SK-MEL-5 (cell line): ENCODE measurements around the gene CRNN. TPM values are rescaled to one million over a fixed set of nuclear protein-coding genes. Genes with fewer than 3 reads are reported as not detected.

Experiments used
- DNase-seq: peaks from one replicate; pipeline ENCODE4 v3.0.0-alpha.2; 2016; ENCODE audit warnings: low read depth, low spot score
- in situ Hi-C: cut with HindIII; loops from 2 replicates; pipeline ENCODE4 v1.10.0; 2016; ENCODE audit warnings: low sequenced_read_pairs, high pct_unique_total_duplicates, low pct_unique_long_range_greater_than_20kb
- total RNA-seq: library from RNA; depleted of rRNA; stranded (reverse); fragments of >200 nt; shearing (Covaris generic); gene quantifications from 2 replicates; pipeline ENCODE4 v1.2.3, GENCODE V29; 2014

The CRNN gene
- total RNA-seq, 1 experiment from 2014 or later: not detected

DNA sequence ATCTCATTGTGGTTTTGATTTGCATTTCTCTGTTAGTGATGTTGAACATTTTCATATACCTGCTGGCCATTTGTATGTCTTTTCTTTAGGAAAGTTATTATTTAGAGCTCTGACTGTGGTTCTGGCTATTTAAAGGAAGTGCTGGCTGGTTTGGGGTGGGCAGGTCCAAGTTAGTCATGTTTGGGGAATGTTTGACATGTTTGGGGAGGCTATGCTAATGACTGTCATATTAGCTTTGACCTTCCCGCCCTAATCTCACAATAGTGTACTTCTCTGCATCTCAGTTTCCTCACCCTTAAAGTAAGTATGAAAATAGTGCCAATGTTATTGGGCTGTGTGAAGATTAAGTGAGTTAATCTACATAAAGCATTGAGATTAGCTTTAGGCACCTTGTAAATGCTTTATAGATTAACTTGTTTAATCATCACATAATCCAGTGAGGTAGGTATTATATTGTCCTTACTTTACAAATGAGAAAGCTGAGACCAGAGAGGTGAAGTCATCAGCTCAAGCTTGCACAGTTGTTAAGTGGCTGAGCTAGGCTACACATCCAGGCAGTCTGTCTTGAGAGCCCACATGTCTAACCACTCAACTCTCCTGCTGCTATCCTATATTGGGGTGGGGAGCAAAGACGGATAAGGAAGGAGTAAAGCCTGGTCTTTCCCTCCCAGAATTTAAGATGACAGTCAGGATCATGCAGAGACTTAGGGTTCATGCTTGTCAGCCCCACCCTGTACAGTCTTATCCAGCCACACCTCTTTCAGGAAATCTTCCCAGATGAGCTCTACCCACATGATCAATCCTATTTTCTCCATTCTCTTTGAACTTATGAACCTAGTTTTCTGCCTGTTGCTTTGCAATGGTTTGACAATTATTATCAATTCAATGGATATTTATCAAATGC is 22.8 kb upstream of the CRNN start:
- in situ Hi-C loops: no loop called here
- no peak for DNase-seq

DNA sequence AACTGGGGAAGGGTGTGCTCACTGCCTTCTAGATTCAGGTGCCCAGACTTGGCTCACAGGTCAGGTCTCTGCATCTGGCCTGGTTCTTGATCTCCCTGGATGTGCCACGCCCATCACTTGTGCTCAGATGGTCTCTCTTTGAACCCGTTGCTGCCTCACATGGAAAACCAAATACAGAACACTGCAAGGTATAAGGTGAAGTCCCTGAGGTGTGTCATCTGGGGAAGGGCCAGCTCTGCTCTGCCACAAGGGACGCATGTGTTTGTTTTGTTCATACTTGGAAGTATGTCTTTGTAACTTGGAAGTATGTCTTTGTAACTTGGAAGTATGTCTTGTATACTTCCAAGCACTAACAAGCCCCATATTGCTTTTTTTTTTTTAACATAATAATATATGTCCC is 13.4 kb upstream of the CRNN start:
- in situ Hi-C loops: no loop called here
- DNase-seq: no peak

DNA sequence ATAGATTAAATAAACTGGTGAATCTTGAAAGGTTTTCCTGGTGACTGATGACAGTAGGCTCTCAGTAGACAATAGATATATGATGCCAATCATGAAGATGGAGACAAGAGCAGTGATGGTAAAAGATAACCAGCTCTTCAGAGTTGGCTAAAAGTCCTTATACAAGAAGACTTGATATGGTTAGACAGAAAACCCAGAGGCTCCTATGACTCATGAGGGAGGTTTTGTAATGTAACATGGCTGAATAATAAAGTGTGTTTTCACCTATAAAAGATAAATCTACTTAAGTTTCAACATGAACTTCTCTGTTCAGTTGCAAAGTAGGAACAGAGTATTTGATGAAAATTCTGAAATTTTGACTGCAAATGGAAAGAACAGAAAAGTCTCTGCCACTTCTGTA is 12.7 kb upstream of the CRNN start:
- in situ Hi-C loops: no loop called here

DNA sequence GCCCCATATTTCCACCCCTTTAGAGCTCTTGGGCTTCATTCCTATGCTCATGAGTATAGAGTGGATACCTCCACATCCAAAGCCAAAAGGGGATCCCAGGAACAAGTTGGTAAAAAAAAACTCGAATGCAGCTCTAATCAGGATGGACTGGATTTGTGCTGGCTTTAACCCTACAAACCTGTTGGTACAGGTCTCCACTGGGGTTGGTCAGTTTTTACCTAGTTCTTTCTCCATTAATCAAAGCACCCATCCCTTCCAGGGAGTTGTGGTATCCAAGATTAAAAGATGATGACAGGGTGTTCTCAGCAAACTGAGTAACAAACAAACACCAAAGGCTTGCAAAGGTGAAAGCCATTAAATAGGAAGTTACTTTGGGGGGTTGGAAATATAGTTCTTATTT is 5.9 kb upstream of the CRNN start:
- in situ Hi-C loops: no loop called here
- no peak for DNase-seq

More for the DNA sequence above, 12.7 kb upstream of the CRNN start:
- DNase-seq: no peak

DNA sequence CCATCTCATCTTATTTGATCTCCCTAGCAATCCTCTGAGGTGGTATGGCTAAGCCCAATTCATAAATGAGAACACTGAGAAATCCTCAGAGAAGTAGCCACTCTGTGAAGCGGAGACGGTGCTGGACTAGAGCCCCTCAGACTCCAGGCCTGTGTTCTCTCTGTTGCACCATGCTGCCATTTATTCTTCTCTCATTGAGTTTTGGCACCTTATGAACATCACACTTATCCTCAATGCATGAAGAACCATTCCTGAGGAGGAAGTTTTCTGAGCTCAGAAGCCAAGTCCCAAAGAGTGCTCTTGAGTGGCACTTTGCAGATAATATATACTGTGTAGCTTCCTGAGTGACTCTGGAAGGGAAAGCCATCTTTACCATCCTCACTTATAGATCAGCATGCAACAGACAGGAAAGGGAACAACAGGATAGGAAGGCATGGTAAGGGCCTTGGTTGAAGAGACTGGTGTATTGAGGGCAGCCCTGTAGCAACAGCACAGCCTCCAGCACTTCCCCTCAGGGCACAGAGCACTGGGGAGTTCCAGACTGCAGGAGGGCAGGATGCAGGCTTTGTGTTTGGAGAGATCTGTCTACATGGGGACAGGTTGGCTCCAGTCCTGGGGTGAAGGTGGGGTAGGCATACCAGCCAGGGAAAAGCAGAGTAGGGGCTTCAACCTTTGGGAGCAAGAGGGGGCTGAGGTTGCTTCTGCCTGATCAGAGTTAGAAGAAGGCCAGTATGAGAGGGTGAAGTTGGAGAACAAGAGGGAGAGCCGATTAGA is 1.6 kb upstream of the CRNN start:
- in situ Hi-C loops: no loop called here
- DNase-seq: no peak

DNA sequence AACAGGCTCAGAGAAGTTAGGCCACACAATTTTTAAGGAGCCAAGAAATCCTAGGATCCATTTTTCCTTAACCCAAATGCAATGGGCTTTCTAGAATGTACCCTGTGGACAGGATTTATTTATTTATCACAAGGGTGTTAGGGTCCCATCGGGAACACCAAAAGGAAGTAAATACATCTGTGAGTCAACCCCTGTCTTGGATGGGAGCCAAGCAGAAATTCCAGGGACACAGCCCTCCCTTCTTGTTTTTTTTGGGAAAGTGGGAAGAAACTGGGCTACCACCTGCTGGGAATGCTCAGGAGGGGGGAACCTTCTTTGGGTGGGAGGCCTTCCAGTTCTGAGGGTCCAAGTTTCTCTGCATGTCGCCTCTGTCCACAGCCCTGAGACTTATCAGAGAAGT is 1.3 kb downstream of the CRNN start:
- no peak for DNase-seq
- in situ Hi-C loops: no loop called here

DNA sequence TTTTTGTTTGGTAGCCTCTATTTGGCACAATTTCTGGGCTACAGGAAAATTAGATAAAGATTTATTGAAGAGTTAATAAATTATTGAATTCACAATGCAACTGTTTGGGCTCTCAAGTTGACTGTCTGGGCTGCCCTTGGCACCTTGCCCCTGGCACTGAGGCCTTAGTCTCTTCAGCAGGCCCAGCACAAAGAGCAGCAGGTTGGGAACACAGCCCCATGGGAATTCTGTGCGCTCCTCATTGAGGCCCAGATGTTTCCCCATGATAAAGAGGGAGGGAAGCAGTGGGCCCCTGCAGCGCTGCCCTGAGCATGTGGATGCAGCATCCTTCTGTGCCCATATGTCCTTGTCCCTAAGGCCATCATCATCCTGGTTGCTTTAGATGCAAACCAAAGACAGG is 2.9 kb downstream of the CRNN start:
- DNase-seq: no peak
- in situ Hi-C loops: no loop called here

DNA sequence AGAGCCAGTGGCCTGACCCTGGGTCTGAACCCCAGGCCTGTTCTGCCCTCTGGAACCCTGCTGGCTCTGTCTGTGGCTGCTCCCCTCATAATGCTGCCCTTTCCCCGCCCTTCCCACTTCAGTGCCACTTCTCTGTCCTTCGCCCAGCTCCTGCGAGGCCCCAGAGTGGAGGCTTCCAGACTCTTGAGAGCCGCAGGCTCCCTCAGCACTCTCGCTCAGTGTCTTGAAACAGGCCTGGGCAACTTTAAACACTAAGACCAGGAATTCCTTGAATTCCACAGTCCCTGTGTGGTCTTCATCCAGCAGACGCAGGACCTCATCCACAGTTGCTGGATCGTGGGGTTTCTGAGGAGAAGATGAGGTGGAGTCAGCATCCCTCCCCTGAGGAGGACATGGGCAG is 3.5 kb downstream of the CRNN start:
- no peak for DNase-seq
- in situ Hi-C loops: no loop called here

DNA sequence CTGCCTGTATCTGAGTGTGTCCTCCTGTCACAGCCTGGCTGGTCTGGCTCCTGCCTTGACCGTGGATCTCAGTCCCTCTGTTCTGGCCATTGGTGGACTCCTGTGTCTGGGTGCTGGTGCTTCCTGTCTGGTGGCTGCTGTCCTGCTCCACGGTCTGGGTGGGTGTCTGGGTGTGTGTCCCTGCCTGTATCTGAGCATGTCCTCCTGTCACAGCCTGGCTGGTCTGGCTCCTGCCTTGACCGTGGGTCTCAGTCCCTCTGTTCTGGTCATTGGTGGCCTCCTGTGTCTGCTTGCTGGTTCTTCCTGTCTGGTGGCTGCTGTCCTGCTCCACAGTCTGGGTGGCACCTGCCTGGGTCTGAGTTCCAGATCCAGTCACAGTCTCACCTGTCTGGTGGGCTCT is 4.0 kb downstream of the CRNN start:
- in situ Hi-C loops: no loop called here
- DNase-seq: no peak

DNA sequence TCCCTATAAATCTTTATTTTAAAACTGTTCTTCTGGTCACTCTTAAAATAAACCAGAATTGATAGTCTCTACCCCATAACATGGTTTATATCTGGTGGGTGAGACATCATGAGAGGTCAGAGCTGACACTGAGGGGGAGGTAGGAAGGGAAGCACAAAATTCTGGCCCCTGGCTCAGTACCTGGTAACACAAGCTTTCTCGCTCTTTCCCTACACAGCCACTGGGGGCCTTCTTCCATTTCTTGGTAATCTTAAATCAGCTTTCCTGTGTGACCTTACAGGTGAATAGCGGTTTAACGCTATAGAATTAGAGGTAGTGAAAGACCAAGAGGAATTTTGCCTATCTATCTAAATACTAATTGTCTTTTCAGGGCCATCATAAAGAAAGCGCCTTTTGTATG is 5.4 kb downstream of the CRNN start:
- in situ Hi-C loops: no loop called here
- DNase-seq: no peak

DNA sequence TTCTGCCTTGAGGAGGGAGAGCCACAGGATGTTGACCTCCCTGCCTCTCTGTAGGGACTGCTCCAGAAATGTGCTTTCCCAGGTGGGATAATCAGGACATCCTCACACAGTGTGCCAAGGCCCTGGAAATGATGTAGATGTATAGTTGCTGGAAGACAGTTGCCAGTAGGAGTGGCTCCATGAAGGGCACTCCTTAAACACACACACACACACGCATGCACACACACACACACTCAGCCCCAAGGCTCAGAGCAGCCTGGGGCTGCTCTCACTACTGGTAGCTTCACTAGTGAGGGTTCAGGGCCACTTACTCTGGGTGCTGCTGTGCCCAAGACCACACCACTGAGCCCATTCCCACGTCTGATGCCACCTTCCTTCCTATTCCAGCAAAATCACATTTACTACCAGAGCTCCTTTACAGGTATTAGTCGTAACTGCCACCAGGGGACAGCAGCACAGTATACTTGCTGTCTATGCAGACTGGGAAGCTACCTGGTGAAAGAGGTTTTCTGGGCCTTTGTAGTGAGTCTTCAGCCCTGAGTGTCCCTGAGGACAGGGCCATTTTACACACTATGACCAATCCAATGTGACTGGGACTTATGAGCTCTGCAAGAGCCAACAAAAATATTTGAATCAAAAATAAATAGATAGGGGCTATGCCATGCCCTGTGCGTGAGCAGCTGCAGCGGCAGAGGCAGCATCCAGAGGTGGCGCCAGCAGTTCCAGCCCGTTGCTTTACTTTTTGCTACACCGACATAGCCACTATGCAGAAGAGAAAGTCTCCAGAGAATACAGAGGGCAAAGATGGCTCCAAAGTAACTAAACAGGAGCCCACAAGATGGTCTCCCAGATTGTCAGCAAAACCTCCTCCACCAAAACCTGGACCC is 15.0 kb downstream of the CRNN start:
- DNase-seq: peak; percentile 59
- in situ Hi-C loops: no loop called here

DNA sequence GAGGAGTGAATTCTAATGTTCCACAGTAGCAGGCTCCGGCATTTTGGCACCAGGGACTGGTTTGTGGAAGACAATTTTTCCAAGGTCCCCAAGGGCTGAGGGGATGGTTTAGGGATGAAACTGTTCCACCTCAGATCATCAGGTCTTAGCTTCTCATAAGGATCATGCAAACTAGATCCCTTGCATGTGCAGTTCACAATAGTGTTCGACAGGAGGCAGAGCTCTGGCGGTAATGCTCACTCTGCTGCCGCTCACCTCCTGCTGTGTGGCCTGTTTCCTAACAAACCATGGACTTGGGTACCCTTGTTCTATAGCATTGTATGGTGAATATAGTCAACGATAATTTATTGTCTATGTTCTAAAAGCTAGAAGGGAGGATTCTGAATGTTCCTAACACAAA is 16.6 kb downstream of the CRNN start:
- peak; percentile 66 for DNase-seq
- in situ Hi-C loops: no loop called here

DNA sequence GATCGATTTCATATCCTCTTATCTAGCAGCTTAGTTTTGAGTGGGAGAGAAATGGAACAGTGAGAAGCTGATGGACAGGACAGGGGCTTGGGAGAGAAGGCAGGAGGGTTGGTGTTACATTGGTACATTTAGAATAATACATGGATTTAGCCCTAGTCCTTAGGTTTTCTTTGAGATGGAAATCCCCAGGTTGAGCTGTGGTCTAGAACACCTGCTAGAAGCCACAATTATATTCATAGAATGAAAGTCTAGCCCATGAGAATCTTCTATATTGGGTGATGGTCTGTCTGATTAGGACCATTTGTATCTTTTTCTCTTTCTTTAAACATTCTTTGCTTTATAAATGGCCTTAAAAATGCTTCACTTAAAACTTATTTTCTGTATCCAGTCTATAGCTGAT is 19.9 kb downstream of the CRNN start:
- in situ Hi-C loops: no loop called here
- no peak for DNase-seq

DNA sequence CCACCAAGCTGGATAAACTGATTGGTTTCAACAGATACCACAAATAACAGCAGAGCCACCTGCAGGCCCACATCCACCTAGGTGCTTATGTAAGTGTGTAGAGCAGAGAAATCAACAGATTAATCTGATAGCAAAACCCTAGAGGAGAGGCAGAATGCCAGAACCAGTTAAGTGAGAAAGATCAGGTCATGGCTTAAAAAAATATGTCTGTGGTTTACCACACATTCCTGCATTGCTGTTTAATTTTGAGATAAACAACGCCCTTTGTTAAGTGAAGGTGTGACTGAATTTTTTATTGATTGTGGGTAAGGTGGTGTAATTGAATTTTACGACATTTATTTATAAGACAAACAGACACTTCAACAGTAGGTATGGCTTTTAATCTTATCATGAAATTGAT is 21.2 kb downstream of the CRNN start:
- in situ Hi-C loops: no loop called here
- DNase-seq: no peak

DNA sequence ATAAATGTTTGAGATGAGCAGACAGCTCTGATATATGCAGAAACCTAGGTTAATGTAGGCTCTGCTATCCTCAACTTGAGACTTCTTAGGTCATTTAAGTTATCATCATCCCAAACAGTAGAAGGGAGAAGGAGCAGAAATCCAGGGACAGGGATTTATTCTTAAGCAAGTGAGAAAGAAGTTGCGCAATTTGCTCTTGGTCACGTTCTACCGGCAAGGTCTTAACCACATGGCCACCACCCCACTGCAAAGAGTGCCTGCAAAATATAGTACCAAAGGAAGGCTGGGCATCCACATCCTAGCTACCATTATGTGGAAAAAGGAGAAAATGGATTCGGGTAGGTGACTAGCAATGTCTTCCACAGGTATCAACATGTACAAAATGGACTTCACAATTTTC is 25.2 kb downstream of the CRNN start:
- in situ Hi-C loops: no loop called here

DNA sequence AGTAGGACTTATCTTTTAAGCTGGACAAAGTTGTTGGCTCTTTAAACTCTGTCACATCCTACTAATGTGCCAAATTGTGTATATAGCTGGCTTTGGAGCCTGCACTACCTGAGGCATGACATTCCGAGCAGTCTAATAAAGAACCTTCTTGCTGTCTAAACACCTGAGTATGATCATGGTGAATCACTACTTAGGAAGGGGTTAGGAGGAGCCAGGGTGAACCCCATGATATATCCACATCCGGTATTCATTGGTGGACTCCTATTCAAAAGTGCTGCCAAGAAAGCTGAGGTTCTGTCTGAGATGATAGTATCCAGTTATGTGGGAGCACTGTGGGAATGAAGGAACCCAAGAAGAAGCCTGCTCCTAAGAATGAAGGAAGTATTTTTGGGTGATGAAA is 27.1 kb downstream of the CRNN start:
- in situ Hi-C loops: no loop called here
- DNase-seq: no peak

More for the DNA sequence above, 25.2 kb downstream of the CRNN start:
- no peak for DNase-seq

DNA sequence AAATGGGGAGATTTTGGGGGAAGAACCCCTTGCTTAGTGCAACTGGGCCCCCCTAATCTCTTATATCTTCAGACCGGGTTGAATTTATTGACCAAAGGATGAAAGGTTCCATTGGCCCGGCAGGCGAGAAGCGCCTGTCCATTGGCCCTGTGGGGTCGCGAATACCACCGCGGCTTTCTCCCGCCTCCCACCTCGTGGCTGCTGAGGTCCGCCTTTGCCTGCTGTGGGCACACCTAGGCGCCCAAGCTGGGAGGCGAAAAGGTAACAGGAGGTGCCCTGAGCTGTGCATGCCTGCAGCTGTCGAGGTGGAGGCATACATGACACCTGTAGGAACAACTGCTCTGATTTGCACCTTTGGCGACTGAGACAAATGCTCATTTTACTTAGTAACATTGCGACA is 33.1 kb downstream of the CRNN start:
- DNase-seq: no peak
- in situ Hi-C loops: no loop called here

DNA sequence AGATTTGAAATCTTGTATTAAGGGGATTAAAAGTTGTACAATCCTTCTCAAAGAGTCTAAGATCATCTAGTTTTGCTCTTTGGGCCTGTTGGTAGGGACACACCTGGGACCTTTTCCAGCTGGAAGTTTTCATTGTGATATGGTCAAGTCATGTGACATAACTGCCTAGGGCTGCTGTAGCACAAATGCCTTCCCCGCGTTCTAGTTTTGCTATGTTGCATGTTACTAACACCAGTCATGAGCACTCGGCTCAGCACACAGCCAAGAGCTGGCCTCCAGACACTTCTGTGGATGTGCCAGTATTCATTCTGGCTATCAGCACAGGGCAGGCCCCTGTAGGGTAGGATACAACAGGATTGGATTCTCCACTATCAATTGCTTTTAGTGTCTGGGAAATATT is 39.6 kb downstream of the CRNN start:
- in situ Hi-C loops: no loop called here
- no peak for DNase-seq
